GM12864 (cell line): ENCODE results near the gene TCF25.
"Not testable (repeated sequence)": the region's sequence is repeated elsewhere in the genome, so short reads cannot be mapped to it uniquely, and the experiment has no call there.

Experiments used
- DNase-seq: peaks from one replicate; pipeline ENCODE4 v3.0.0-alpha.2; 2011; ENCODE audit warnings: low read depth
- H3K4me3 ChIP-seq: 2 replicates; pipeline ENCODE4 v1.5.1; 2011; ENCODE audit warnings: mild to moderate bottlenecking, low read depth, low read length, control low read depth
- TF ChIP-seq, protein P1 (sequence below): IDR thresholded peaks from 2 replicates; pipeline ENCODE4 v1.5.1; 2011; ENCODE audit warnings: low read depth, mild to moderate bottlenecking, moderate library complexity, low read length, control low read depth, inconsistent platforms; ENCODE audit errors: missing control alignments

The TCF25 gene

GRCh38 chr16:89871895-89872294 lies 1.5 kb upstream of the TCF25 start:
- no peak overlapping the region for H3K4me3 ChIP-seq
- TF ChIP-seq, protein P1, sequence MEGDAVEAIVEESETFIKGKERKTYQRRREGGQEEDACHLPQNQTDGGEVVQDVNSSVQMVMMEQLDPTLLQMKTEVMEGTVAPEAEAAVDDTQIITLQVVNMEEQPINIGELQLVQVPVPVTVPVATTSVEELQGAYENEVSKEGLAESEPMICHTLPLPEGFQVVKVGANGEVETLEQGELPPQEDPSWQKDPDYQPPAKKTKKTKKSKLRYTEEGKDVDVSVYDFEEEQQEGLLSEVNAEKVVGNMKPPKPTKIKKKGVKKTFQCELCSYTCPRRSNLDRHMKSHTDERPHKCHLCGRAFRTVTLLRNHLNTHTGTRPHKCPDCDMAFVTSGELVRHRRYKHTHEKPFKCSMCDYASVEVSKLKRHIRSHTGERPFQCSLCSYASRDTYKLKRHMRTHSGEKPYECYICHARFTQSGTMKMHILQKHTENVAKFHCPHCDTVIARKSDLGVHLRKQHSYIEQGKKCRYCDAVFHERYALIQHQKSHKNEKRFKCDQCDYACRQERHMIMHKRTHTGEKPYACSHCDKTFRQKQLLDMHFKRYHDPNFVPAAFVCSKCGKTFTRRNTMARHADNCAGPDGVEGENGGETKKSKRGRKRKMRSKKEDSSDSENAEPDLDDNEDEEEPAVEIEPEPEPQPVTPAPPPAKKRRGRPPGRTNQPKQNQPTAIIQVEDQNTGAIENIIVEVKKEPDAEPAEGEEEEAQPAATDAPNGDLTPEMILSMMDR = no peak
- DNase-seq = no peak

DNA sequence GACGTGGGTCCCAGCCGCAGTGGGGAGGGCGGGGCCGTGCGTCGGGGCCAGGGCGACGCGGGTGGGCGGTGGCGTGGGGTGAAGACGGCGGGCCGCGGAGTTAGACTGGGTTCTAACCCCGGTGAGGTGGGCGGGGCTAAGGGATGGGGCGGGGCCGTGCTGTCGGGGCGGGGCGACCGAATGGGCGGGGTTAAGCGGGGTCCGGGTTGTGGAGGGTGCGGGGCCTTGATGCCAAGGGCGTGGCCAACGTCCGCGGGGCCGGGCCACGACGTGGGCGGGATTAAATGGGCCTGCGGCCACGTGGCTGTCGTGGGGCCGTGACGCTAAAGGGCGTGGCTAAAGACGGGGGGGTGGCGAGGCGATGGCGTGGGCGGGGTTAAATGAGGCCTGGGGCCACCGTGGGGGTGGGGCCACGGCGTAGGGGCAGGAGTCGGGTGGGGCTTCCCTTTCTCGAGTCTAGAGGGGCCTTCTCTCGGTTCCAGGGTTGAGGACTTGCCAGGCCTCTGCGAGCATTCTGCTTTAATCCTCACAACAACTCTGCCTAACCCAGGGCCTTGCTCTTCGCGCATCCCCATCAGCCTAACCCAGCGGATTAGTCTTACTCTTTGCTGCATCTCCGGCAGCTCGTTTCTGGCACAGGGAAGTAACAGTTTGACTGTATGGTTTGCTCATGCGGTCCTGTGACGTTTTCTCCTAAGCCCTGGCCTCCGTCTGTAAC lies 739 bp downstream of the TCF25 start:
- TF ChIP-seq, protein P1 = no peak
- peak; percentile 80 for DNase-seq
- peak overlapping the region; percentile 95 for H3K4me3 ChIP-seq

- not testable (repeated sequence) for H3K4me3 ChIP-seq, DNase-seq
These were observed 5.7 kb downstream of the TCF25 start for GRCh38 chr16:89879123-89879522.

DNA sequence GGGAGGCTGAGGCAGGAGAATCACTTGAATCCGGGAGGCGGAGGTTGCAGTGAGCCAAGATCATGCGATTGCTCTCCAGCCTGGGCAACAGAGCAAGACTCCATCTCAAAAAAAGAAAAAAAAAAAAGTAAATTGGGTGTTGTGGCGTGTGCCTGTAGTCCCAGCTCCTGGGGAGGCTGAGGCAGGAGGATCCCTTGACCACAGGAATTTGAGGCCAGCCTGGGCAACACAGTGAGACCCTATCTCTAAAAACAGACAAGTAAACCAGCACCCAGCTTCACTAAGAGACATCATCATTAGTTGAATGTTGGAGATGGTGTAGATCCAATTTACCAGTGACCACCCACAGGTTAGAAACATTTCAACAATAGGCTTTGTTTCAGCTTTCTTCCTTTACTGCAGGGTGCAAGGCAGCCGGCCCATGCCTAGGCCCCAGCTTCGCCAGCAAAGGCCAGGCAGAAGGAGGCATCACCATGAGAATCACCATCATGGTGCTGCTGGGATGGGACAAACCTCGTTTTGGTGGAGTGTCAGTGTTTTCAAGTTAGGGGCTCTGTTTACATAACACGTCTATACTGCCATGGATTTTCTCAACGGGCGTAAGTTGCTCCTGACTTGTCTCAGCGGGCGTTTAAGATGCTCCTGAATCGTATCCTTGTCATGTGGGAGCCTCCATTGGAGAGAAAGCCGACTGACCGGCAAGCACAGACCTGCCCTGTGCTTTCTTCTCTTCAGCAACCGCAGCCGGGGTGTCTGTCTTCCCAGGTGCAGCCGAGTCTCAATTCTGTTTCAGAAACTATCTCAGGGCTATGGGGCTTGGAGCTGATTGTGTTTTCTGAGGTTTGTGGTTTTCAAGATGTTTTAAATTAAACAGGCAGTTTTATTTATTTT lies 7.3 kb downstream of the TCF25 start:
- TF ChIP-seq, protein P1 = no peak
- no peak for DNase-seq
- no peak overlapping the region for H3K4me3 ChIP-seq

- TF ChIP-seq, protein P1 = no peak
- no peak for DNase-seq
- H3K4me3 ChIP-seq = no peak overlapping the region
These were observed 8.0 kb downstream of the TCF25 start for GRCh38 chr16:89881368-89881730.

- TF ChIP-seq, protein P1 = no peak
- H3K4me3 ChIP-seq = no peak overlapping the region
- no peak for DNase-seq
These were observed 10.1 kb downstream of the TCF25 start for GRCh38 chr16:89883346-89884040.

DNA sequence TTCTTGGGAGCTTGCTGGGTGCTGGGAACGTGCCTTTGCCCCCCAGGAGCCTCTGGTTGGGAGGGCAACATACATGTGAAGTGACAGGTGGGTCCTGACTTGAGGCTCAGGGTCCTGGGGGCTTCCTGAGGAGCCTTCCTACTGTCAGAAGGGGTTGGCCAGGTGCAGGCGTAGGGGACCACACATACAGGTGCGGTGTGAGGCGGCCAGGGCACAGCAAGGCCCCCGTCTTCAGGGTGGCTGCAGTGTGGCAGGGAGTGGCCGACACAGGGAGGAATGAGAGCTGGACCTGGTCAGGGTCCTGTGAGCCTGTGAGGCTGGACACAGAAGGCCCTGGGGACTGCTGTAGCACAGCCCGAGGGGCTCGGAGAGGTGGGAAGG lies 10.6 kb downstream of the TCF25 start:
- H3K4me3 ChIP-seq = no peak overlapping the region
- TF ChIP-seq, protein P1 = no peak
- no peak for DNase-seq
